Right atrium auricular region (tissue), 2 donors: ENCODE data around the gene AK3. TPM values are rescaled to one million over a fixed set of nuclear protein-coding genes. Genes with fewer than 3 reads are reported as not detected.

Source experiments
- DNase-seq: peaks from one replicate; pipeline ENCODE4 v3.0.0-alpha.2; 2019; ENCODE audit warnings: low spot score
- H3K27ac ChIP-seq, 2 donors: fragments of 200-600 bp; sonication (generic); 1 replicate in 1 of 2; 2 replicates in 1 of 2; pipeline ENCODE4 v1.5.1; 2016 to 2019
- H3K27me3 ChIP-seq, 2 donors: fragments of 200-600 bp; sonication (generic); one replicate each; pipeline versions ENCODE4 v1.5.1 to v1.6.0; 2017 to 2019
- H3K36me3 ChIP-seq: fragments of 200-600 bp; sonication (generic); one replicate; pipeline ENCODE4 v1.5.1; 2016
- H3K4me1 ChIP-seq, 2 donors: fragments of 200-600 bp; sonication (generic); one replicate each; pipeline versions ENCODE4 v1.5.1 to v1.6.0; 2017 to 2019
- H3K4me3 ChIP-seq, 2 donors: fragments of 200-600 bp; sonication (generic); 1 replicate in 1 of 2; 2 replicates in 1 of 2; pipeline ENCODE4 v1.5.1; 2017 to 2019; ENCODE audit warnings: mild to moderate bottlenecking in 1 of 2, moderate library complexity in 1 of 2
- H3K9me3 ChIP-seq, 2 donors: fragments of 200-600 bp; sonication (generic); one replicate each; pipeline ENCODE4 v1.5.1; 2019
- total RNA-seq, 2 donors: library from RNA; depleted of rRNA; stranded (reverse); fragments of >200 nt; gene quantifications; one replicate each; pipeline ENCODE4 v1.1.0, GENCODE V29; 2016
- TF ChIP-seq, protein P1 (sequence below), 2 donors: fragments of 200-600 bp; sonication (generic); IDR thresholded peaks; one replicate each; pipeline ENCODE4 v1.5.1; 2019; ENCODE audit warnings: antibody characterized with exemption in 2 of 2

Gene AK3
- total RNA-seq, 2 donors from 2014 or later: 109 to 201 TPM

DNA sequence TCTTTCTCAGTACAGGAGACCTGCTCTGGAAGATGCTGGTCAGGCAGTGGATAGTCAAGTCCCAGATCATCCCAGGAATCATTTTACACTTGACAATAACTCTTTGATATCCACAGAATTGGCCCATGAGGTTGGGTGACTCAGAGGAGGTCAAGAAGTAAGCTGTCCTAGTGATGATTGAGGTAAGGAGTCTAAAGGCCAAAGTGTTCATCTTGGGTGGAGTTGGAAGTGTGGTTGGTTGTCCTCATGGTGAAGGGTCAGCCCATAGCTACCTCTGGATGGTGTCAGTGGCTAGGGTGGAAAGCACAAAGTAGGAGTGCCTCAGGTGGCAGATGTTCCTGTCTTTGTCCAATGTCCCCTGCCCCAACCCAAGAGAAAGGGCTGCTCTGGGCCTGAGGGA is 27.7 kb upstream of the AK3 start:
- peaks cover 0 to under 1% of the 10 kb centered on the region in 2 donors for H3K4me1 ChIP-seq
- no peak overlapping the region for H3K4me3 ChIP-seq
- H3K27me3 ChIP-seq: no peaks in the 10 kb centered on the region
- no peaks in the 10 kb centered on the region for H3K36me3 ChIP-seq
- H3K27ac ChIP-seq: no peak overlapping the region
- DNase-seq: no peak
- TF ChIP-seq, protein P1, sequence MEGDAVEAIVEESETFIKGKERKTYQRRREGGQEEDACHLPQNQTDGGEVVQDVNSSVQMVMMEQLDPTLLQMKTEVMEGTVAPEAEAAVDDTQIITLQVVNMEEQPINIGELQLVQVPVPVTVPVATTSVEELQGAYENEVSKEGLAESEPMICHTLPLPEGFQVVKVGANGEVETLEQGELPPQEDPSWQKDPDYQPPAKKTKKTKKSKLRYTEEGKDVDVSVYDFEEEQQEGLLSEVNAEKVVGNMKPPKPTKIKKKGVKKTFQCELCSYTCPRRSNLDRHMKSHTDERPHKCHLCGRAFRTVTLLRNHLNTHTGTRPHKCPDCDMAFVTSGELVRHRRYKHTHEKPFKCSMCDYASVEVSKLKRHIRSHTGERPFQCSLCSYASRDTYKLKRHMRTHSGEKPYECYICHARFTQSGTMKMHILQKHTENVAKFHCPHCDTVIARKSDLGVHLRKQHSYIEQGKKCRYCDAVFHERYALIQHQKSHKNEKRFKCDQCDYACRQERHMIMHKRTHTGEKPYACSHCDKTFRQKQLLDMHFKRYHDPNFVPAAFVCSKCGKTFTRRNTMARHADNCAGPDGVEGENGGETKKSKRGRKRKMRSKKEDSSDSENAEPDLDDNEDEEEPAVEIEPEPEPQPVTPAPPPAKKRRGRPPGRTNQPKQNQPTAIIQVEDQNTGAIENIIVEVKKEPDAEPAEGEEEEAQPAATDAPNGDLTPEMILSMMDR (IDR thresholded peaks at IDR 0.05): no peak
- H3K9me3 ChIP-seq: no peaks in the 10 kb centered on the region

DNA sequence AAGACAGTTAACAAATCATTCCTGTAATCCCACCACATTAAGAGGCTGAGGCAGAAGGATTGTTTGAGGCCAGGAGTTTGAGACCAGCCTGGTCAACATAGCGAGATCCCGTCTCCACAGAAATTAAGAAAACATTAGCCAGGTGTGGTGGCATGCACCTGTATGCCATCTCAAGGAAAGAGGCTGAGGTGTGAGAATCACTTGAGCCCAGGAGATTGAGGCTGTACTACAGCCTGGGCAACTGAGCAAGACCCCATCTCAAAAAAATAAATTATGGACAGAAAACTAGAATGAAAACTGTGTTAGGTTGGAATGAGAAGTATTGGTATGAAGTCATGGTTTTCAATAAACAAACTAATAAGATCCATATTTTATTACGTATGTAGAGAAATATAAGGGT is 23.0 kb upstream of the AK3 start:
- H3K27ac ChIP-seq: no peak overlapping the region
- H3K27me3 ChIP-seq: no peaks in the 10 kb centered on the region
- TF ChIP-seq, protein P1 (IDR thresholded peaks at IDR 0.05): no peak
- H3K9me3 ChIP-seq: no peaks in the 10 kb centered on the region
- H3K4me3 ChIP-seq: no peak overlapping the region
- no peak for DNase-seq
- peaks cover 0 to 11% of the 10 kb centered on the region in 2 donors for H3K4me1 ChIP-seq
- H3K36me3 ChIP-seq: no peaks in the 10 kb centered on the region

DNA sequence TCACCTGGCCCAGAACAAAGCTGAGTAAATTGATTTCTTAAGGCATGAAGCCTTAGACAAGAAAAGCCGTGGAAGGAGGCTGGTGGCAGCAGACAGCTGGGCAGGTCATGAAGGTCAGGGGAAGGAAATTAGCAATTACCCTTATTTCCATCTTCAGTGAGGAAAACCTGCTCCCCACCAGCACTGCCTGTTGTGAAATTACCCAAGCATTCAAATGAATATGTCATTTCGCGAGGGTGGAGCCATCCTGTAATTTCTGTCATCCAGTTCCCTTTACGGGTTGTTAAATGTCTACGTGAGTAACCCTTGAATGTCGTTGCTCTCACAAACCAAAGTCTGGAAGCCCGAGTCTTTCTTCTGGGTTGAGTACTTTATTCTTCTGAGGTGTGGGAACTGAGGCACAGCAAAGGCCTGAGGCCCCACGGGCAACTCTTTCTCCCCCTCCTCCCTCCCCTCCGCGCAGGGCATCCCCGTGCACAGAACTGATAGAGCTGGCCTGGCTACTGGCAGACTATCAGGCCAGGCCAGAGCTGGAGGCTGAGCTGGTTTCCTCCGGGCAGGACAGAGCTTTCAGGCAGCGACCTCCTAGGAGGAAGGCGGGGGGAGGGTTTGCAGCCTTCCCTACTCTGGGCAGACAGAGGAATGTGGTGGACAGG is 22.0 kb upstream of the AK3 start:
- H3K9me3 ChIP-seq: no peaks in the 10 kb centered on the region
- DNase-seq: peak; percentile 63
- H3K4me1 ChIP-seq: peaks cover 0 to 11% of the 10 kb centered on the region in 2 donors
- H3K4me3 ChIP-seq: peak overlapping the region in 1 of 2 donors; percentile 20
- no peaks in the 10 kb centered on the region for H3K36me3 ChIP-seq
- TF ChIP-seq, protein P1 (IDR thresholded peaks at IDR 0.05): peak in 1 of 2 donors; percentile 29
- no peak overlapping the region for H3K27ac ChIP-seq
- no peaks in the 10 kb centered on the region for H3K27me3 ChIP-seq

DNA sequence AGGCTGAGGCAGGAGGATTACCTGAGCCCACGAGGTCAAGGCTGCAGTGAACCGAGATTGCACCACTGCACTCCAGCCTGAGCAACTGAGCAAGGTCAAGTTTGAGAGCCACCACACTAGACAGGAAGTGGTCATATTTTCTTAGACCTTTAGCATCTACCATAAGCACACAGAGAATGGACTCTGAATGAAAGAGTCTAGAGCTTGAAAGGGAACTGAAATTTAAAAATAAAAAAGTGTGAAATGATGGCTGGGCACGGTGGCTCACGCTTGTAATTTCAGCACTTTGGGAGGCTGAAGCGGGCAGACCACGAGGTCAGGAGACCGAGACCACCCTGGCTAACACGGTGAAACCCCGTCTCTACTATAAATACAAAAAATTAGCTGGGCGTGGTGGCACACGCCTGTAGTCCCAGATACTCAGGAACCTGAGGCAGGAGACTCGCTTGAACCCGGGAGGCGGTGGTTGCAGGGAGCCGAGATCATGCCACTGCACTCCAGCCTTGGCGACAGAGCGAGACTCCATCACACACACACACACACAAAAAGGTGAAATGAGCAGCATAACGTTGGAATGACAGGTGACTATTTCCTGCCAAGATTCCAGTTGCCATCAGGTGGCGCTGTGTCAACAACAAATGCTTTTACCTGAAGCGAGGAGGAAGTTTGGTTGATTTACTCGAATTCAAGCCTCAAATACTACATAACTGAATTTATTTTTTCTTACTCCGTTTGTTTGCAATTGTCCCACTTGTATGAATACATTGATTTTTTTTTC is 21.3 kb upstream of the AK3 start:
- peaks cover 0 to 11% of the 10 kb centered on the region in 2 donors for H3K4me1 ChIP-seq
- H3K27me3 ChIP-seq: no peaks in the 10 kb centered on the region
- no peaks in the 10 kb centered on the region for H3K9me3 ChIP-seq
- H3K4me3 ChIP-seq: peak overlapping the region in 1 of 2 donors; percentile 20
- TF ChIP-seq, protein P1 (IDR thresholded peaks at IDR 0.05): peak; percentile 66 to 86
- DNase-seq: peak; percentile 80
- H3K36me3 ChIP-seq: no peaks in the 10 kb centered on the region
- no peak overlapping the region for H3K27ac ChIP-seq

DNA sequence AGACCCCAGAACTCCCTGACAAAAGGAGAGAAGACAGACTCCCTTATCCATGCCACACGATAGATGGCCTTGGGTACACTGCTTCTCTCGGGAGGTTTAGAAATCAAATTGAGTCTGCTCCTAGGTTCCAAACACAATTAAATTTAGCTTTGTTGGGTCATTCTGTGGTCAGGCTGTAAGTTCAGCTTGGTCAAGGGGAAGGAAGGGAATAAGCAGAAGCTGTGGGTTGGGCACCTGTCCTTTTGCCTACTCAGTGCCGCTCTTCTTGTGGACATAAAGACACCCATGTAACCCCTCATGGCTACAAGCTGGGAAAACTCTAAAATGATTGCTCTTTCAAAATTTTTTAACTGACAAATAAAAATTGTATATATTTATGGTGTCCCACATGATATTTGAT is 19.1 kb upstream of the AK3 start:
- no peaks in the 10 kb centered on the region for H3K36me3 ChIP-seq
- TF ChIP-seq, protein P1 (IDR thresholded peaks at IDR 0.05): no peak
- peak; percentile 54 for DNase-seq
- H3K9me3 ChIP-seq: no peaks in the 10 kb centered on the region
- H3K4me3 ChIP-seq: no peak overlapping the region
- no peak overlapping the region for H3K27ac ChIP-seq
- H3K27me3 ChIP-seq: no peaks in the 10 kb centered on the region
- H3K4me1 ChIP-seq: peaks cover 0 to 11% of the 10 kb centered on the region in 2 donors
